ENCODE results near the gene METTL14. TPM values are rescaled to one million over a fixed set of nuclear protein-coding genes. Genes with fewer than 3 reads are reported as not detected.

The METTL14 gene
- total RNA-seq, 3 donors from 2014 or later (not counting 1 experiment from before 2014, with no cell fraction given): 50.2 to 57.5 (median 51.9) TPM

DNA sequence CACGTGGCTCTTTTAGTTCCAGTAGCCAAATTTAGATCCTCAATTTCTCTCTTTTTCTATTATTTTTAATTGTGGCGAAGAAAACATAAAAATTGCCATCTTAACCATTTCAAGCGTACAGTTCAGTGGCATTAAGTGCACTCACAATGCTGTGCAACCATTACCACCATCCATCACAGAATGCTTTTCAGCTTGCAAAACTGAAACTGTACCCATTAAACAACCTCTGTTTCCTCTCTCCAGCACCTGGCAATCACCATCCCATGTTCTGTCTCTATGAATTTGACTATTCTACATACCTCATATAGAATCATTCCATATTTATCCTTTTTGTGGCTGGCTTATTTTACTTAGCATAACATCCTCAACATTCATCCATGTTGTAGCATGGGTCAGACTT, 74.9 kb downstream of the METTL14 start:
- no peaks in the 10 kb centered on the region for H3K27me3 ChIP-seq (ENCODE audit: control insufficient read depth, insufficient read depth, low read length)
- H3K4me3 ChIP-seq (ENCODE audit: low read length): no peak overlapping the region
- 93% methylated on average over 3 of the region's 3 CpGs for WGBS (ENCODE audit: insufficient coverage)
- H3K4me3 Mint-ChIP-seq: no peak overlapping the region
- ATAC-seq: no peak
- peaks cover 0 to 4% of the 10 kb centered on the region in 2 donors for H3K4me1 Mint-ChIP-seq
- intact Hi-C loops (cut with micrococcal nuclease): no loop called here
- TF ChIP-seq, protein P1, sequence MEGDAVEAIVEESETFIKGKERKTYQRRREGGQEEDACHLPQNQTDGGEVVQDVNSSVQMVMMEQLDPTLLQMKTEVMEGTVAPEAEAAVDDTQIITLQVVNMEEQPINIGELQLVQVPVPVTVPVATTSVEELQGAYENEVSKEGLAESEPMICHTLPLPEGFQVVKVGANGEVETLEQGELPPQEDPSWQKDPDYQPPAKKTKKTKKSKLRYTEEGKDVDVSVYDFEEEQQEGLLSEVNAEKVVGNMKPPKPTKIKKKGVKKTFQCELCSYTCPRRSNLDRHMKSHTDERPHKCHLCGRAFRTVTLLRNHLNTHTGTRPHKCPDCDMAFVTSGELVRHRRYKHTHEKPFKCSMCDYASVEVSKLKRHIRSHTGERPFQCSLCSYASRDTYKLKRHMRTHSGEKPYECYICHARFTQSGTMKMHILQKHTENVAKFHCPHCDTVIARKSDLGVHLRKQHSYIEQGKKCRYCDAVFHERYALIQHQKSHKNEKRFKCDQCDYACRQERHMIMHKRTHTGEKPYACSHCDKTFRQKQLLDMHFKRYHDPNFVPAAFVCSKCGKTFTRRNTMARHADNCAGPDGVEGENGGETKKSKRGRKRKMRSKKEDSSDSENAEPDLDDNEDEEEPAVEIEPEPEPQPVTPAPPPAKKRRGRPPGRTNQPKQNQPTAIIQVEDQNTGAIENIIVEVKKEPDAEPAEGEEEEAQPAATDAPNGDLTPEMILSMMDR (IDR thresholded peaks at IDR 0.05): no peak
- no peak for DNase-seq
- H3K36me3 Mint-ChIP-seq: peaks cover 6% of the 10 kb centered on the region
- H3K9me3 ChIP-seq (ENCODE audit: control insufficient read depth, insufficient read depth, low read length): no peaks in the 10 kb centered on the region
- H3K27ac ChIP-seq (ENCODE audit: low read length): no peak overlapping the region
- no peaks in the 10 kb centered on the region for H3K27me3 Mint-ChIP-seq (ENCODE audit: low read depth in 2 of 2)
- peaks cover 39% of the 10 kb centered on the region for H3K36me3 ChIP-seq (ENCODE audit: control insufficient read depth, insufficient read depth, low read length)
- H3K9me3 Mint-ChIP-seq: no peaks in the 10 kb centered on the region
- H3K27ac Mint-ChIP-seq: no peak overlapping the region
- H3K4me1 ChIP-seq (ENCODE audit: control insufficient read depth, insufficient read depth, low read length): no peaks in the 10 kb centered on the region

DNA sequence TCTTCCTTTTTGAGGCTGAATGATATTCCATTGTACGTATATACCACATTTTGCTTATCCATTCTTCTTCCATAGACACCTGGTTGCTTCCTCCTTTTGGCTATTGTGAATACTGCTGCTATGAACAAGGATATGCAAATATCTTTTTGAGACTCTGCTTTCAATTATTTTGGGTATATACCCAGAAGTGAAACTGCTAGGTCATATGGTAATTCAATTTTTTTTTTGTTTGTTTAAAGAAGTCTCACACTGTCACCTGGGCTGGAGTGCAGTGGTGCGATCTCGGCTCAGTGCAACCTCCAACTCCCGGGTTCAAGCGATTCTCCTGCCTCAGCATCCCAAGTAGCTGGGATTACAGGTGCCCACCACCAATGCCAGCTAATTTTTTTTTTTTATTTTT, 75.3 kb downstream of the METTL14 start:
- intact Hi-C loops (cut with micrococcal nuclease): no loop called here
- ATAC-seq: no peak
- H3K27ac Mint-ChIP-seq: no peak overlapping the region

DNA sequence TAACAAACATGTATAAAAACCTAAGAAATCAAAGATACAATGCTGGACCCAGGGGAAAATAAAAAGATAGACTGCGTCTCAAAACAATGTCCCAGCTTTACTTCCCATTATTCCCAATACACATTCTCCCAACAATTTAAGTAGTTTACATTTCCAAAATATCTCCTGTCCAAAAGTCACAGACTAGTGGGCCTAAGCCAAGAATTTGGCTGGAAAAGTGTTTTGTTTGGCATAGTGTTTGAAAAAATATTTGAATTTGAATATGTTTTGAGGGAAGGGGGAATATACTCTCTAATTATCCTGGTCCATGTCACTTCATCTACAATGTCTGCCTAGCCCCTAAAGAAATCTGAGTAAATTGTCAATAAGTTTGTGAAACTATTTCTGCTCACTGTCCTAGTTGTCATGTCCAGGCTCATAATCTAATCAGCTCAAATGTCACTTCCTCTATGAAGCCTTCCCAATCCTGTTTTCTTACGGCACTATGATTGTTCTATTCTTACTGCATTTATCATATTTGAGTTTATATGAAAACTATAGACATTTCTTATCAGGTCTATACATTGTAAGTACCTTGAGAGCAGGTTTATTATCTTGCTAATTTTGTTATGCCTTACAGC, 76.3 kb downstream of the METTL14 start:
- Histone ChIP-seq H3K36me3 (ENCODE audit: control insufficient read depth, insufficient read depth, low read length) (peaks cover 41% of the 10 kb centered on the region), H3K4me3 (ENCODE audit: low read length) (no peak overlapping the region), H3K4me1 (ENCODE audit: control insufficient read depth, insufficient read depth, low read length) (no peaks in the 10 kb centered on the region), H3K27ac (ENCODE audit: low read length) (no peak overlapping the region), H3K9me3 (ENCODE audit: control insufficient read depth, insufficient read depth, low read length) (no peaks in the 10 kb centered on the region), H3K27me3 (ENCODE audit: control insufficient read depth, insufficient read depth, low read length) (no peaks in the 10 kb centered on the region)
- Mint-ChIP-seq H3K27me3 (ENCODE audit: low read depth in 2 of 2) (no peaks in the 10 kb centered on the region), H3K4me1 (peaks cover 0 to 4% of the 10 kb centered on the region in 2 donors), H3K9me3 (no peaks in the 10 kb centered on the region), H3K27ac (no peak overlapping the region), H3K4me3 (no peak overlapping the region), H3K36me3 (peaks cover 6% of the 10 kb centered on the region)
- 93% methylated on average over 1 of the region's 2 CpGs for WGBS (ENCODE audit: insufficient coverage)
- intact Hi-C loops (cut with micrococcal nuclease): no loop called here
- DNase-seq: no peak
- TF ChIP-seq, protein P1 (IDR thresholded peaks at IDR 0.05): no peak
- no peak for ATAC-seq

More for the DNA sequence above, 75.3 kb downstream of the METTL14 start:
- peaks cover 0 to 4% of the 10 kb centered on the region in 2 donors for H3K4me1 Mint-ChIP-seq
- no peaks in the 10 kb centered on the region for H3K9me3 ChIP-seq (ENCODE audit: control insufficient read depth, insufficient read depth, low read length)
- H3K4me3 Mint-ChIP-seq: no peak overlapping the region
- H3K27ac ChIP-seq (ENCODE audit: low read length): no peak overlapping the region
- peaks cover 36% of the 10 kb centered on the region for H3K36me3 ChIP-seq (ENCODE audit: control insufficient read depth, insufficient read depth, low read length)
- no peaks in the 10 kb centered on the region for H3K9me3 Mint-ChIP-seq
- 86% methylated on average over 5 of the region's 5 CpGs for WGBS (ENCODE audit: insufficient coverage)
- H3K27me3 ChIP-seq (ENCODE audit: control insufficient read depth, insufficient read depth, low read length): no peaks in the 10 kb centered on the region
- no peaks in the 10 kb centered on the region for H3K27me3 Mint-ChIP-seq (ENCODE audit: low read depth in 2 of 2)
- TF ChIP-seq, protein P1 (IDR thresholded peaks at IDR 0.05): no peak
- no peak for DNase-seq
- H3K4me1 ChIP-seq (ENCODE audit: control insufficient read depth, insufficient read depth, low read length): no peaks in the 10 kb centered on the region
- no peak overlapping the region for H3K4me3 ChIP-seq (ENCODE audit: low read length)
- H3K36me3 Mint-ChIP-seq: peaks cover 6% of the 10 kb centered on the region

DNA sequence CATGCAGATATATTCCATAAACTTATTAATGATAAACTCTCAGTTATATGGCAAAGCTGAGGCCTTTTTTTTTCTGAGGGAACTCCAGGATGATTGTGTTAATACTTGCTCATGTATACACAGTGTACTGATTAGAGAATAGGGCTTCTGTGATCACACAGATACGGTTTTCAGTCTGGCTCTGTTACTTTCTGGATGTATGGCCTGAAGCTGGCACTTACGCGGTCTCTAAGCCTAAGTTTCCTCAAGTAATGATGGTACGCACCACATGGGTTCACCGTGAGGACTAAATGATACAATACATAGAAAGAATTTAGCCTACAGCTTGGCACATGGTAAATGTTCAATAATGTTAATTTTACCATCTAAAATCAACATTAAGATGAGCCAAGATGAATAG, 77.0 kb downstream of the METTL14 start:
- H3K4me3 Mint-ChIP-seq: no peak overlapping the region
- TF ChIP-seq, protein P1 (IDR thresholded peaks at IDR 0.05): no peak
- no peak overlapping the region for H3K4me3 ChIP-seq (ENCODE audit: low read length)
- ATAC-seq (no peak), DNase-seq (no peak)
- no peaks in the 10 kb centered on the region for H3K9me3 Mint-ChIP-seq
- 100% methylated on average over 4 of the region's 5 CpGs for WGBS (ENCODE audit: insufficient coverage)
- H3K4me1 ChIP-seq (ENCODE audit: control insufficient read depth, insufficient read depth, low read length): no peaks in the 10 kb centered on the region
- no peaks in the 10 kb centered on the region for H3K9me3 ChIP-seq (ENCODE audit: control insufficient read depth, insufficient read depth, low read length)
- intact Hi-C loops (cut with micrococcal nuclease): no loop called here
- peaks cover 42% of the 10 kb centered on the region for H3K36me3 ChIP-seq (ENCODE audit: control insufficient read depth, insufficient read depth, low read length)
- H3K27ac Mint-ChIP-seq: no peak overlapping the region
- peaks cover 0 to 4% of the 10 kb centered on the region in 2 donors for H3K4me1 Mint-ChIP-seq
- H3K27me3 Mint-ChIP-seq (ENCODE audit: low read depth in 2 of 2): no peaks in the 10 kb centered on the region
- no peak overlapping the region for H3K27ac ChIP-seq (ENCODE audit: low read length)
- peaks cover 6% of the 10 kb centered on the region for H3K36me3 Mint-ChIP-seq
- no peaks in the 10 kb centered on the region for H3K27me3 ChIP-seq (ENCODE audit: control insufficient read depth, insufficient read depth, low read length)

Data from natural killer cell (primary cell).